Posterior vena cava (tissue), 2 donors: Measurements from ENCODE around the gene CDC37L1. TPM values are rescaled to one million over a fixed set of nuclear protein-coding genes. Genes with fewer than 3 reads are reported as not detected.

Experiments used
- DNase-seq: peaks from one replicate; pipeline ENCODE4 v3.0.0-alpha.2; 2020; ENCODE audit warnings: low spot score
- intact Hi-C, 2 donors: fragments of 100-400 bp; cut with DNase I; formaldehyde crosslinking; loops; one replicate each; pipeline versions ENCODE4 v1.14.1 to v1.14.2; 2022 to 2023
- total RNA-seq, 2 donors: library from RNA; stranded (reverse); fragmentation: NEBNext Ultra II Directional; extraction: Animal tissue kit (Norgen Biotek cat#: 25700); gene quantifications; one replicate each; pipeline ENCODE4 v1.2.1, GENCODE V29; 2021
- donor health status: DM: yes; HTN: yes; CAD: no.
- donor health status: DM: yes; HTN: yes; CAD: no.

CDC37L1 gene
- total RNA-seq, 2 donors from 2014 or later: 36.2 to 39.7 TPM

- peak; percentile 91 for DNase-seq
- intact Hi-C loops: no loop called here
Measured at GRCh38 chr9:4666042-4666699, 13.2 kb upstream of the CDC37L1 start, which contains the start of gene SPATA6L. SPATA6L (minus strand) TSS chr9:4666480; CDS start chr9:4666250, 230 bp downstream.

- DNase-seq: no peak
- intact Hi-C loops: no loop called here
Measured at GRCh38 chr9:4667681-4668080, 11.7 kb upstream of the CDC37L1 start.

GRCh38 chr9:4668604-4669003 is 10.8 kb upstream of the CDC37L1 start:
- intact Hi-C loops: no loop called here

GRCh38 chr9:4669890-4670289 is 9.5 kb upstream of the CDC37L1 start:
- intact Hi-C loops: no loop called here
- DNase-seq: no peak

More at GRCh38 chr9:4668604-4669003, 10.8 kb upstream of the CDC37L1 start:
- no peak for DNase-seq

DNA sequence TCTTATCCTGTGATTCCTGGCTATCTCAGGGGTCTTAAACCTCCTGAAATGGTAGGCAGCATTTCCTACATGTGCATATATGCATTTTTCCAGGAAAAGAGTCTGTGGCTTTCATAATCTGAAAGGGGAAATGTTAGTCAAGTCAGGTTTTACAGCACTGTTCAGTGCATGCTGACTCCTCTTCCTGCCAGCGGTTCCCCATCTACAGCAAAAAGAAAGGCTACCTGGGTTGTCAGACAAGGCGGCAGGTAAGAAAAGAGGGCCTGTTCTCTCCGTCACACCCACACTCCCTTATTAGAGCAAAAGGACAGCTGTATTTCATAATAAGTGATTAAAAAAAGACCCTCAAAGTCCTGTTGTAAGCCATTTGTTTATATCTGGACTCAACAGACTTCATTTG is 8.8 kb upstream of the CDC37L1 start:
- intact Hi-C loops: no loop called here

DNA sequence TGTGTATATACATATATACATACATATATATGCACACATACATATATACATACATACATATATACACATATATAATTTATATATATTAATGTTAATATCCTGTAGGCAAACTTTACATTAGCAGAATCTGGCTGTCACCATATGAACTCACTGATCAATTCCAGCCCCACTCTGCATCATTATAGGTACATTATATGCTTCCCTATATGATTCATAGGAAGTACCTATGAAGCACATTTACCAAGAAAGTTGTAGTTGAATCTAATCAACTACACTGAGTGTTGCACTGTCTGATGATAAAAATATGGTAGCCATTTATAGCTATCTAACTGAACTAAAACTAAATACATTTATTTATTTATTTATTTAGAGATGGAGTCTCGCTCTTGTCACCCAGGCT is 7.6 kb upstream of the CDC37L1 start:
- no peak for DNase-seq
- intact Hi-C loops: no loop called here

More for the DNA sequence above, 8.8 kb upstream of the CDC37L1 start:
- no peak for DNase-seq

- no peak for DNase-seq
- intact Hi-C loops: no loop called here
Measured at GRCh38 chr9:4674783-4675182, 4.6 kb upstream of the CDC37L1 start.

GRCh38 chr9:4677392-4677791 is 2.0 kb upstream of the CDC37L1 start:
- DNase-seq: no peak
- intact Hi-C loops: no loop called here

GRCh38 chr9:4678679-4679267 is 596 bp upstream of the CDC37L1 start:
- intact Hi-C loops: no loop called here
- no peak for DNase-seq

- no peak for DNase-seq
- intact Hi-C loops: no loop called here
Measured at GRCh38 chr9:4680173-4680525, 780 bp downstream of the CDC37L1 start.

GRCh38 chr9:4680750-4681149 is 1.4 kb downstream of the CDC37L1 start:
- intact Hi-C loops: no loop called here
- DNase-seq: no peak

- intact Hi-C loops: no loop called here
- DNase-seq: no peak
Measured at GRCh38 chr9:4684820-4685219, 5.5 kb downstream of the CDC37L1 start.

- intact Hi-C loops: no loop called here
- DNase-seq: no peak
Measured at GRCh38 chr9:4686112-4686511, 6.7 kb downstream of the CDC37L1 start.

GRCh38 chr9:4686584-4686983 is 7.2 kb downstream of the CDC37L1 start:
- no peak for DNase-seq
- intact Hi-C loops: no loop called here

DNA sequence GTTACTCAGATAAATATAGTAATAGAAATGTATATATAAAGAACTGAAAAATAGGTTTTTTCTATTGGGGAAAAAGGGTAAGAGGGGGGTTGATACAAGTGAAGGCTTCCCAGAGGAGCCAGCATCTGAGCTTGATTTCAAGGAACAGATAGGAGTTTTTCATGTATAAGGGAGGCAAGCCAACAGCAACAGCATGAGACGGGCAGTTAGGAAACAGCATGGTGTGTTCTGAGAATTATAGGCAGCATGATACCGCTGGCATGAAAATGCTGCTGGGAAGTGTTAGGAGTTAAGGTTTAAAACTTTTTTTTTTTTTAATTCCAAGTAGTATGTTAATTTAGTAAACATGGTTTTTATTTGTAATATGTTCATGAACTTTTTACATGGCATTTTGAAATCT is 9.7 kb downstream of the CDC37L1 start:
- no peak for DNase-seq
- intact Hi-C loops: no loop called here

DNA sequence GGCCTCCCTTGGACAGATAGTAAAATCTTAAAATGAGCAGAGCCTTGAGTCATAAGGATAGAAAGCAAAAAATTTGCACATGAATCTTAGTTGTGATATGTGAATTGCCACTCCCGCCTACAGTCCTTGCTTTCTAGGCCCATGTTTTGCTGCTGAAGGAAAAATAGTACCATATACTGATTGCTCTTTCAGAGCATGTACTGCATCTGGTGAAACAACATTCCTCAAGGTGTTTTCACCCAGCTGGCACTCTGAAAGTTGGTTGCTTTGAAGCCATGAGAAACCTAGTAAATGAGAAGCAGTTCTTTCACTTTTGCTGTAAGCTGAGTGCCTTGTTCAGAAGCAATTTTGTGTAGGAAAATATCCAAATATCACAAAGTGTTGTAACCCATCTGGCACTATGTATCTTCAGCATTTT is 10.3 kb downstream of the CDC37L1 start:
- intact Hi-C loops: no loop called here
- no peak for DNase-seq

DNA sequence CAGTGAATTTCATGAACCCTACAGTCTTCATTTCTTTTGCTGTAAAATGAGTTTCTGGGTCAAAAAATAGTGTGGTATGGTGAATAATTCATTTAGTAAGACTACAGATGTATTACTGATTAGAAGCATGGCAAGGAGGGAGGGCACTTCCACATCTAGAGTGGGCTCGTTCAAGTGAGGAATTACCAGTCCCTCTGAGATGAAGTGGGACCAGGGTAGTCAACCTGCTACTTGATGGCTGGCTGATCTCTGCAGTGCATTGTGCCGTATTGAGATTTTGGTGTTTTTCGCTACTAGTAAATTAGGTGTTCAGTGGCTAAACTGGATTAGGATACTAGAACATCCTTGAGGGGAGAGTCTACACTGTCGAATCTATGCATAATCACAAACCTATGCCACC is 10.8 kb downstream of the CDC37L1 start:
- intact Hi-C loops: no loop called here
- no peak for DNase-seq

DNA sequence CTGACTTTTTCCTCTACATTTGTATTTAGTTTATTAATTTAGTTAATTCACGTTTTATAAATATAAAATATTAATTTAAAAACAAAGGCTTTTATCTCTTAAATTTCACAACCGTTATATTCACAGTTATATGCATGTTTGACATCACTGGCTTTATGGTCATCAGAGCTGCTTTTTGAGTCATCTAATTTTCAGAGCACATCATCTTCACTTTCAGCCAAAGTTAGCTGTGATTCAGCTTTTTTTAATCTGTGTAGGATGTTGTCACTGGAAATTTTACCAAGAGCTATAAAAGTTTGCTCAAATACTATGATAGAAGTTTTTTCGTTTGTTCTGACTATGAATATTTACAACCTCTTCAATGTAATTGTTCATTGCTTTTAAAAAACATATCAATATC is 12.4 kb downstream of the CDC37L1 start:
- no peak for DNase-seq
- intact Hi-C loops: no loop called here

- intact Hi-C loops: no loop called here
- DNase-seq: no peak
Measured at GRCh38 chr9:4700091-4700490, 20.7 kb downstream of the CDC37L1 start.

- intact Hi-C loops: no loop called here
- no peak for DNase-seq
Measured at GRCh38 chr9:4700932-4701331, 21.6 kb downstream of the CDC37L1 start.

GRCh38 chr9:4701526-4701925 is 22.2 kb downstream of the CDC37L1 start:
- intact Hi-C loops: no loop called here
- DNase-seq: no peak
